ENCODE results near the gene ABTB1. TPM values are rescaled to one million over a fixed set of nuclear protein-coding genes. Genes with fewer than 3 reads are reported as not detected.

The ABTB1 gene
- polyA plus RNA-seq, 1 of the 3 experiments (the other 2 are of a cell fraction) = 30.8 TPM

DNA sequence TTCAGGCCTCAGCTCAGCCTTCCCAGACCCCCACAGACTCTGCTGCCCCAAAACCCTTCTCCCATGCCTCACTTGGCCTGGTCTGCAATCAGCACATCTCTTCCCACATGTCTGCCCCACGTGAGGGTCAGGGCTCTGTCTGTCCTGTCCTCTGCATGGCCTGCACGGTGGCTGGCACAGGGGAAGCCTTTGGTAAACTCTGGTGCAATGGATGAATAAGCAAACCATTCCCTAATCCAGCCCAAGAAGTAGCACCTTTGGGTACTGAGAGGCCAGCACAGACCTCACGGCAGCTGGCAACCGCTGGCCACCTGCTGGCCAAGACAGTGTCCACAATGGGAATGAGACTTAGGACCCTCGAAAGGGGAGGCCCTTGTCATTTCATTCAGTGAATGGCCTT is 27.7 kb downstream of the ABTB1 start (continued):
- TF ChIP-seq, protein P1, sequence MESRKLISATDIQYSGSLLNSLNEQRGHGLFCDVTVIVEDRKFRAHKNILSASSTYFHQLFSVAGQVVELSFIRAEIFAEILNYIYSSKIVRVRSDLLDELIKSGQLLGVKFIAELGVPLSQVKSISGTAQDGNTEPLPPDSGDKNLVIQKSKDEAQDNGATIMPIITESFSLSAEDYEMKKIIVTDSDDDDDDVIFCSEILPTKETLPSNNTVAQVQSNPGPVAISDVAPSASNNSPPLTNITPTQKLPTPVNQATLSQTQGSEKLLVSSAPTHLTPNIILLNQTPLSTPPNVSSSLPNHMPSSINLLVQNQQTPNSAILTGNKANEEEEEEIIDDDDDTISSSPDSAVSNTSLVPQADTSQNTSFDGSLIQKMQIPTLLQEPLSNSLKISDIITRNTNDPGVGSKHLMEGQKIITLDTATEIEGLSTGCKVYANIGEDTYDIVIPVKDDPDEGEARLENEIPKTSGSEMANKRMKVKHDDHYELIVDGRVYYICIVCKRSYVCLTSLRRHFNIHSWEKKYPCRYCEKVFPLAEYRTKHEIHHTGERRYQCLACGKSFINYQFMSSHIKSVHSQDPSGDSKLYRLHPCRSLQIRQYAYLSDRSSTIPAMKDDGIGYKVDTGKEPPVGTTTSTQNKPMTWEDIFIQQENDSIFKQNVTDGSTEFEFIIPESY (IDR thresholded peaks at IDR 0.05; ENCODE audit: borderline replicate concordance, low read depth) = no peak
- TF ChIP-seq, protein P2, sequence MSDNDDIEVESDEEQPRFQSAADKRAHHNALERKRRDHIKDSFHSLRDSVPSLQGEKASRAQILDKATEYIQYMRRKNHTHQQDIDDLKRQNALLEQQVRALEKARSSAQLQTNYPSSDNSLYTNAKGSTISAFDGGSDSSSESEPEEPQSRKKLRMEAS (IDR thresholded peaks at IDR 0.05; ENCODE audit: low read depth) = no peak
- TF ChIP-seq, protein P3, sequence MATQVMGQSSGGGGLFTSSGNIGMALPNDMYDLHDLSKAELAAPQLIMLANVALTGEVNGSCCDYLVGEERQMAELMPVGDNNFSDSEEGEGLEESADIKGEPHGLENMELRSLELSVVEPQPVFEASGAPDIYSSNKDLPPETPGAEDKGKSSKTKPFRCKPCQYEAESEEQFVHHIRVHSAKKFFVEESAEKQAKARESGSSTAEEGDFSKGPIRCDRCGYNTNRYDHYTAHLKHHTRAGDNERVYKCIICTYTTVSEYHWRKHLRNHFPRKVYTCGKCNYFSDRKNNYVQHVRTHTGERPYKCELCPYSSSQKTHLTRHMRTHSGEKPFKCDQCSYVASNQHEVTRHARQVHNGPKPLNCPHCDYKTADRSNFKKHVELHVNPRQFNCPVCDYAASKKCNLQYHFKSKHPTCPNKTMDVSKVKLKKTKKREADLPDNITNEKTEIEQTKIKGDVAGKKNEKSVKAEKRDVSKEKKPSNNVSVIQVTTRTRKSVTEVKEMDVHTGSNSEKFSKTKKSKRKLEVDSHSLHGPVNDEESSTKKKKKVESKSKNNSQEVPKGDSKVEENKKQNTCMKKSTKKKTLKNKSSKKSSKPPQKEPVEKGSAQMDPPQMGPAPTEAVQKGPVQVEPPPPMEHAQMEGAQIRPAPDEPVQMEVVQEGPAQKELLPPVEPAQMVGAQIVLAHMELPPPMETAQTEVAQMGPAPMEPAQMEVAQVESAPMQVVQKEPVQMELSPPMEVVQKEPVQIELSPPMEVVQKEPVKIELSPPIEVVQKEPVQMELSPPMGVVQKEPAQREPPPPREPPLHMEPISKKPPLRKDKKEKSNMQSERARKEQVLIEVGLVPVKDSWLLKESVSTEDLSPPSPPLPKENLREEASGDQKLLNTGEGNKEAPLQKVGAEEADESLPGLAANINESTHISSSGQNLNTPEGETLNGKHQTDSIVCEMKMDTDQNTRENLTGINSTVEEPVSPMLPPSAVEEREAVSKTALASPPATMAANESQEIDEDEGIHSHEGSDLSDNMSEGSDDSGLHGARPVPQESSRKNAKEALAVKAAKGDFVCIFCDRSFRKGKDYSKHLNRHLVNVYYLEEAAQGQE (IDR thresholded peaks at IDR 0.05; ENCODE audit: low read depth, low read length) = no peak
- TF ChIP-seq CHD2 (IDR thresholded peaks at IDR 0.05; ENCODE audit: low read length, partially characterized antibody) = no peak

DNA sequence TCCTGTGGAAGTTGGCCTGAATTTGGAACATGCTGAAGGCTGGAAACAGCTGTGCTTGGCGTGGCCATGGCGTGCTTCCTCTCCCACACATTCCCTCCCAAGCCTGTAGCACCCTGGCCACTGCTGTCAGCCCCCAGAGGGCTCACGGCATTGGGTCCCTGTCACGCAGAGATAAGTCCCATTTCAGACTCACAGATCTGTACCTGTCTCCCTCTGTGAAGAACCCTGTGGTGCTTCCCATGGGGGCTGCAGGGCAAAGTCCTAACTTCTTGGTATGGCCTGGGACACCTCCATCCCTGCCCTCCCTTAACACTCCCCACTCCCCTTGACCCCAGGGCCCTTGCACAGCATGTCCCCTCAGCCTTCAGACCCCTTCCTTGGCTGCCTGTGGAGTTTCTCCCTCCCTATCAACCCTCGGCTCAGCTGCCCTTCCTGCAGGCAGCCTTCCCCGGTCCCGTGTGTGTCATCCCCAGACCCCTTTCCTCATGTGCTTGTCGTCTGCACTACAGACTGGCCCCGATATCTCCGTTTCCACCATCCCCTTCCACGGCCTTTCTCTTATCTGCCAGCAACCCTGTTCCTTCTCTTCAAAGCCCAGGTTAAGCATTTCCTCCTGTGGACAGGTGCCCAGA is 28.6 kb downstream of the ABTB1 start:
- H3K79me2 ChIP-seq (ENCODE audit: insufficient read depth) = no peaks in the 10 kb centered on the region
- H3K9me2 ChIP-seq = no peaks in the 10 kb centered on the region
- TF ChIP-seq, protein P4, sequence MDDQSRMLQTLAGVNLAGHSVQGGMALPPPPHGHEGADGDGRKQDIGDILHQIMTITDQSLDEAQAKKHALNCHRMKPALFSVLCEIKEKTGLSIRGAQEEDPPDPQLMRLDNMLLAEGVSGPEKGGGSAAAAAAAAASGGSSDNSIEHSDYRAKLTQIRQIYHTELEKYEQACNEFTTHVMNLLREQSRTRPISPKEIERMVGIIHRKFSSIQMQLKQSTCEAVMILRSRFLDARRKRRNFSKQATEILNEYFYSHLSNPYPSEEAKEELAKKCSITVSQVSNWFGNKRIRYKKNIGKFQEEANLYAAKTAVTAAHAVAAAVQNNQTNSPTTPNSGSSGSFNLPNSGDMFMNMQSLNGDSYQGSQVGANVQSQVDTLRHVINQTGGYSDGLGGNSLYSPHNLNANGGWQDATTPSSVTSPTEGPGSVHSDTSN (IDR thresholded peaks at IDR 0.05) = no peak
- TF ChIP-seq, protein P5, sequence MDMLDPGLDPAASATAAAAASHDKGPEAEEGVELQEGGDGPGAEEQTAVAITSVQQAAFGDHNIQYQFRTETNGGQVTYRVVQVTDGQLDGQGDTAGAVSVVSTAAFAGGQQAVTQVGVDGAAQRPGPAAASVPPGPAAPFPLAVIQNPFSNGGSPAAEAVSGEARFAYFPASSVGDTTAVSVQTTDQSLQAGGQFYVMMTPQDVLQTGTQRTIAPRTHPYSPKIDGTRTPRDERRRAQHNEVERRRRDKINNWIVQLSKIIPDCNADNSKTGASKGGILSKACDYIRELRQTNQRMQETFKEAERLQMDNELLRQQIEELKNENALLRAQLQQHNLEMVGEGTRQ (IDR thresholded peaks at IDR 0.05; ENCODE audit: borderline replicate concordance, low read depth, low read length) = no peak
- no peak for TF ChIP-seq TCF12 (IDR thresholded peaks at IDR 0.05)
- no peak for TF ChIP-seq RAD21 (IDR thresholded peaks at IDR 0.05; ENCODE audit: low read length)
- TF ChIP-seq, protein P1 (IDR thresholded peaks at IDR 0.05; ENCODE audit: borderline replicate concordance, low read depth) = no peak
- TF ChIP-seq MXI1 (IDR thresholded peaks at IDR 0.05; ENCODE audit: low read depth, low read length) = no peak
- no peak for TF ChIP-seq FOSL2 (IDR thresholded peaks at IDR 0.05; ENCODE audit: borderline replicate concordance, low read depth)
- TF ChIP-seq MEF2A (IDR thresholded peaks at IDR 0.05; ENCODE audit: borderline replicate concordance, low read depth) = no peak
- no peak for TF ChIP-seq RFX5 (IDR thresholded peaks at IDR 0.05; ENCODE audit: low read length)
- no peak for TF ChIP-seq FOXM1 (IDR thresholded peaks at IDR 0.05; ENCODE audit: low read depth)
- TF ChIP-seq TEAD4 (IDR thresholded peaks at IDR 0.05; ENCODE audit: borderline replicate concordance, insufficient read depth) = no peak
- TF ChIP-seq, protein P2 (IDR thresholded peaks at IDR 0.05; ENCODE audit: low read depth) = no peak
- TF ChIP-seq POLR2AphosphoS5 (IDR thresholded peaks at IDR 0.05; ENCODE audit: low read depth, low read length) = no peak
- H3K27me3 ChIP-seq (ENCODE audit: insufficient read depth) = no peaks in the 10 kb centered on the region
- H3K4me2 ChIP-seq = no peak overlapping the region
- H3K36me3 ChIP-seq (replicated peaks in 1 of 2; ENCODE audit: control insufficient read depth in 1 of 2, insufficient read depth in 2 of 2, low read length in 1 of 2) = no peaks in the 10 kb centered on the region
- H3F3A ChIP-seq (replicated peaks; ENCODE audit: insufficient read depth) = no peaks in the 10 kb centered on the region
- 86% methylated on average over 9 of the region's 11 CpGs for WGBS (ENCODE audit: low lambda C conversion rate)
- no peak overlapping the region for H3K4me3 ChIP-seq (ENCODE audit: low read depth in 2 of 2, low read length in 1 of 2)
- H2AFZ ChIP-seq (ENCODE audit: low read depth) = no peak overlapping the region
- CTCF ChIA-PET = interaction anchor here (1.1 to 2.4 kb wide), 2 partner anchors 9 to 37 kb away, joined by 3 to 7 read pairs; no protein-coding TSS in a partner anchor
- H3K9ac ChIP-seq = no peak overlapping the region
- POLR2A ChIA-PET = no interaction called here
- H3K9me3 ChIP-seq = no peaks in the 10 kb centered on the region
- no peak overlapping the region; a peak in 1 of 4 replicates for H3K27ac ChIP-seq (ENCODE audit: low read depth in 2 of 2, low read length in 1 of 2)
- no peaks in the 10 kb centered on the region for H4K20me1 ChIP-seq (ENCODE audit: insufficient read depth)
- DNase-seq = no peak
- peaks cover 10 to 50% of the 10 kb centered on the region in 2 experiments; a peak in 2 of 4 replicates for H3K4me1 ChIP-seq (ENCODE audit: control insufficient read depth in 1 of 2, insufficient read depth in 2 of 2, low read depth in 1 of 2, low read length in 1 of 2)
